Mononuclear cell (primary cell): ENCODE results near the gene FITM1. TPM values are rescaled to one million over a fixed set of nuclear protein-coding genes. Genes with fewer than 3 reads are reported as not detected.
A peak's percentile ranks its signal among the peaks of the same experiment; 100 is the strongest.

Experiments
- H3K27me3 ChIP-seq: 2 replicates; pipeline ENCODE4 v1.6.0; 2011; ENCODE audit warnings: low read length, control low read depth; ENCODE audit not compliant: insufficient read depth
- H3K4me1 ChIP-seq: 2 replicates; pipeline ENCODE4 v1.5.1; 2011; ENCODE audit warnings: mild to moderate bottlenecking, low read length, control low read depth; ENCODE audit not compliant: insufficient read depth
- H3K4me3 ChIP-seq: 2 replicates; pipeline ENCODE4 v1.5.1; 2011; ENCODE audit warnings: mild to moderate bottlenecking, low read length, moderate library complexity
- H3K9me3 ChIP-seq: 2 replicates; pipeline ENCODE4 v1.5.1; 2011; ENCODE audit warnings: low read depth, mild to moderate bottlenecking, control low read depth, low read length
- total RNA-seq: library from RNA; depleted of rRNA; stranded (reverse); fragments of >200 nt; gene quantifications from one replicate; pipeline ENCODE4 v1.2.3, GENCODE V29; 2012

The FITM1 gene
- 0.42 TPM for total RNA-seq

- H3K4me1 ChIP-seq = peaks cover 18% of the 10 kb centered on the region
- H3K9me3 ChIP-seq = no peaks in the 10 kb centered on the region
- no peak within 1 kb of the TSS for H3K4me3 ChIP-seq
- H3K27me3 ChIP-seq = no peaks in the 10 kb centered on the region
Measured at GRCh38 chr14:24130380-24130716, at the start of gene FITM1. FITM1 (plus strand) TSS chr14:24130659; CDS start chr14:24131564, 905 bp downstream.

DNA sequence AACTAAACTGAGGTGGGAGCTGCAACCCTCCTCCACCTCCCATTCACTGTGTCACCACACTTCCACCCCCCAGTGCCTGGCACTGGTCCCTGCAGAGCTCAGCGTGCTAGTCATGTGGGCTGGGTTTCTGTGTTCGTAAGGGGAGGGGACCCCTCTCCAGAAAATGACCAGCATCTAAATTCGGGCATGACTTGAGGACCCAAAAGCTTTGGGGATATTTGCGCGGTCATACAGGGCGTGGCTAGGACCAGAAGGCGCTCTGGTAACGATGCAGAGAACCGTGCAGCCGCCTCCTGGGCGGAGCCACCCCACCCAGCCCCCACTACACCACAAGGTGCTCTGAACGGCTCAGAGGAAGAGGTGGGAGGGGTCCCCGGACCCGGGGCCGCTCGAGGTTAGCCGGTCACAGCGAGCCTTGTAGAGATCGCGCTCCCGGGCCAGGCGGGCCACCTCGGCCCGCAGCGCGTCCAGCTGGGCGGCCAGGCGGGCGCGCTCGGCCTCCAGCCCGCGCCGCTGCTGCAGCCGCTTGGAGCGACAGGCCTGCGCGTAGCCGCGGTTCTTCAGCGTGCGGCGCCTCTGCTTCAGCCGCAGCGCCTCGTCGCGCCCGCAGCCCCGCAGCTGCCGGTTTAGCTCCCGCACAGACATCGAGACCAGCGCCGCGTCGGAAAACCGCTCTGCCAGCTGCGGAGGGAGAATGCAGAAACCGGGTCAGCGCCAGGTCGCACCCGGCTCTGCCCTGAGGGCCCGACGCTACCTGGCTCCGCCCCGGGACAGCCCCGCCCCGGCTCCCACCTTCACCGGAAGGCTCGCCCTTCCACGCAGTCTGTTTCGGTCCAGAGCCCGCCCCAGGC lies 49.3 kb upstream of the FITM1 start:
- Histone ChIP-seq H3K27me3 (peaks cover 9% of the 10 kb centered on the region), H3K4me3 (peak overlapping the region; percentile 55), H3K4me1 (peaks cover 18% of the 10 kb centered on the region), H3K9me3 (no peaks in the 10 kb centered on the region)

DNA sequence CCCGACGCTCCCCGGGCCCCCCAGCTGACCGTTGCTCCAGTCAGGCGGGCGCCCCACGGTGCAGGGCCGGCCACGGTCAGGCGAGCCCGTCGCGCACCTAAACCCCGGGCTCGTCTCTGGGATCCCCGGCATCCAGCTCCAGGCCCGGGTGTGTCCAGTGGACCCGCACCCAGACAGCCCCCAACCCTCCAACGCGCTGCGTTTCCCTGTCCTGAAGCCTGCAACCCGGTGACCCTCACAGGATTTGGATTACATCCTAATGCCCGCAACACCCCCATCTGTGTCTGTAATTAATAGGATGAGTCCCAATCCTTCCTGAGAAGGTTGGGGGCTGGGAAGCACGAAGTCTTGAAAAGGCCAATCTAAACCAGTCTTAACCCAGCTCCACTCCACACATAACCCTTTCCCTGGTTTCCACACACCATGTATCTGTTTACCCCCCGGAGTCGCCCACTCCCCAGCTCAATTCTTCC lies 48.7 kb upstream of the FITM1 start:
- Histone ChIP-seq H3K27me3 (peaks cover 9% of the 10 kb centered on the region), H3K4me3 (peak overlapping the region; percentile 55), H3K4me1 (peaks cover 18% of the 10 kb centered on the region), H3K9me3 (no peaks in the 10 kb centered on the region)

- Histone ChIP-seq H3K9me3 (no peaks in the 10 kb centered on the region), H3K4me1 (peaks cover 18% of the 10 kb centered on the region), H3K27me3 (peaks cover 9% of the 10 kb centered on the region), H3K4me3 (no peak overlapping the region)
Measured at GRCh38 chr14:24082411-24083080, 47.9 kb upstream of the FITM1 start.

DNA sequence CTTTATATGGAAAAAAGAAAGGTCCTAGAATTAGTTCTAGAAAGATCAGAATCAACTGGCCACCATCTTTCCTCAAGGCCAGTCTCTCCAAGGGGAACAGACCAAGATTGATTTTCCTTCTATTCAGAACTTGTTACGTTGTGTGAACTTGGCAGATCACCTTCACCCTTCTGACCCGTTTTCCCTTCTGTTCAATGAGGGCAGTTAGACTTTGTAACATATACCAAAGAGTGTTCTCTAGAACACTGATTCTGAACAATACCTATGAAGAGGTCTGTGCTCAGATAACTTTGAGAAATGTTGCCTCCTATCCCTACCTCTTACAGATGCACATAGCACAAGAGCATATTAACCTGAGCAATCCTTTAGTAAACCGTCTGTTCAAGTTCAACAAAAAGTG lies 47.0 kb upstream of the FITM1 start:
- Histone ChIP-seq H3K4me3 (no peak overlapping the region), H3K9me3 (no peaks in the 10 kb centered on the region), H3K4me1 (peaks cover 18% of the 10 kb centered on the region), H3K27me3 (peaks cover 9% of the 10 kb centered on the region)

DNA sequence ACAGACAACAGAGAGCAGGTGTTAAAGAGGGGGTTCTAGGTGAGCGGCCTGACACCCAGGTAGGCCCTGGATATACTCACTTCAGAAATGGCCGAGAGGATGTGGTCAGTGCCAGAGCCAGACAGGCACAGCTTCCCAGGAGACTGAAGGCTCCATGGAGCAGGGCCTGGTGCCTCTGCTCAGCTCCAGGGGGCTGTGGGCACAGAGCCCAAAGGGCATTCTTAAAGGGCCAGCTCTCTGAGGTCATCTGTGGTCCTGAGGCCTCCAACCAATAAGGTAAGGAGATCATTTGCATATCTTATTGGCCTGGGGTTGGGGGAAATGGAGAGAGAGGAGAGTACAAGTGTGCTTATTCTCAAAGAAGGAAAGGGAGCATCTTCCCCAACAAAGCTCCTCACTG lies 46.0 kb upstream of the FITM1 start:
- Histone ChIP-seq H3K4me1 (peaks cover 18% of the 10 kb centered on the region), H3K9me3 (no peaks in the 10 kb centered on the region), H3K4me3 (no peak overlapping the region), H3K27me3 (peaks cover 9% of the 10 kb centered on the region)

GRCh38 chr14:24085215-24085614 lies 45.2 kb upstream of the FITM1 start:
- Histone ChIP-seq H3K4me3 (no peak overlapping the region), H3K27me3 (peaks cover 9% of the 10 kb centered on the region), H3K4me1 (peaks cover 17% of the 10 kb centered on the region), H3K9me3 (no peaks in the 10 kb centered on the region)

DNA sequence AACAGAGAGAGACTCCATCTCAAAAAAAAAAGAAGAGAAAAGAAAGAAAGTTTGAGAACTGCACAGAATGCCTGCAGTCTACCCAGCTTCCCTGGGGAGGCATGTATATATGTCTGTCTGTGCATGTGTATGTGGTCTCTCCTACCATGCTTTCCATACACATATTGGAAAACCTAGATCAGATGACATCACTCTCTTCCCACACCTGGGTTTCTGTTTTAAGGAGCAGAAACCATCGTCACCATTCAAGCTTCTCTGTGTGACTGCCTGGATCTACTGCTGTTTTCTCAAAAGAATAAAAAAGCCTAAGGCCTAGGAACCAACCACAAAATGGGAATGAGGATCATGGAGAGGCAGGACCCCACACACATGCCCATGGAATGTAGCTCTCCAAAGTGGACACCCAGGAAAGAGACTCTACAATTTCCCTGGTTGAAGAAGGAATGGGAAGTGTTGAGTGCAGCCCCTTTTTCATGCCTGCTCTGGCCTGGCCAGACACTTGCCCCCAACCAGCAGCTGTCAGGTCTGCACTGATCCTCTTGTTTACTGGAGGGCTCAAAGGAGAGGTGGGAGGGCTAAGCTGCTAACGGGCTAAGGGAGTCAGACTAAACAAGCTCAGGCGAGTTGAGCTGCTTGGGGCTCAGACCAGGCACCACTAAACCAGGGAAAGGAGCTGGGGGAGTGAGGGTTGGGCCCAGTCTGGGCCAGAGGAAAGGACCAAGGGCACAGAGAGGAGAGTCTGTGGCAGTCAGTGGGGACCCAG lies 44.1 kb upstream of the FITM1 start:
- H3K4me3 ChIP-seq = no peak overlapping the region
- peaks cover 15% of the 10 kb centered on the region for H3K4me1 ChIP-seq
- H3K9me3 ChIP-seq = no peaks in the 10 kb centered on the region
- peaks cover 3% of the 10 kb centered on the region for H3K27me3 ChIP-seq

DNA sequence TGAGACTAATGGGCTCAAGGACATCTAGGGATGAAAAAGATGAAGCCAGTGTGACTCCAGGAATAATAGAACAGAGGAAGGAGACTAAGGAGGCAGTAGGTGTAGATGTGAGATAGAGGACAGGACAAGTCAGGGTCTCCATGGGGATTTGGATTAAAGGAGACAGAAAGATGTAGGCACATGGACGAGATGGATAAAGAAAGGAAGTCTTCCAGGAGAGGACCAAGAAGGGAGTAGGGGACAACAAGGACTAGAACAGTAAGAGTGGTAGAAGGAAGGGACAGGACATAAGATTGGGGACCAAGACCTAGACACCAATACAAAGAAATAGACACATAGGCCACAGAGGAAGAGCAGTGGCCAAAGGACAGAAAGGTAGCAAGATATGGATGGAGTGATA lies 43.5 kb upstream of the FITM1 start:
- Histone ChIP-seq H3K4me1 (peaks cover 10% of the 10 kb centered on the region), H3K4me3 (no peak overlapping the region)

GRCh38 chr14:24088095-24088494 lies 42.4 kb upstream of the FITM1 start:
- Histone ChIP-seq H3K27me3 (no peaks in the 10 kb centered on the region), H3K9me3 (no peaks in the 10 kb centered on the region), H3K4me3 (no peak overlapping the region), H3K4me1 (peaks cover 21% of the 10 kb centered on the region)

More for the DNA sequence above, 43.5 kb upstream of the FITM1 start:
- Histone ChIP-seq H3K9me3 (no peaks in the 10 kb centered on the region), H3K27me3 (no peaks in the 10 kb centered on the region)

DNA sequence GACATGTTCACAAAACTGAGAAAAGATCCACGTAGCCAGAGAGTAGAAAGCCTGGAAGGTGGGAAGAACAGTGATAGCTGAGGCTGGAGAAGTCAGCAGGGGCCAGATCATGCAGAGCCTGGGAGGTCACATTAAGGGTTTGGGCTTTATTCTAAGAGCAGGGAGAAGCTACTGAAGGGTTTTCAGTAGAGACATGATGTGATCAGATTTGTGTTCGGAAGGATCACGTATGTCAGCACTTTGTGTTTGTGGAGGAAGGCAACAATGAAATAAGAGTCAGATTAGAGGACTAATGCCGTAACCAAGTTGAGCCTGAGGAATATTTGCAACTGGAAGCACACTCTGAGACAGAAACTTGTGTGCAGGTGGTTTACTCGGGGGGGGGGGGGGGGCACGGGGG lies 40.6 kb upstream of the FITM1 start:
- Histone ChIP-seq H3K4me3 (no peak overlapping the region), H3K4me1 (peaks cover 34% of the 10 kb centered on the region), H3K9me3 (no peaks in the 10 kb centered on the region), H3K27me3 (no peaks in the 10 kb centered on the region)

- no peak overlapping the region for H3K4me3 ChIP-seq
- no peaks in the 10 kb centered on the region for H3K9me3 ChIP-seq
- no peaks in the 10 kb centered on the region for H3K27me3 ChIP-seq
- peaks cover 46% of the 10 kb centered on the region for H3K4me1 ChIP-seq
Measured at GRCh38 chr14:24092110-24092504, 38.4 kb upstream of the FITM1 start.

GRCh38 chr14:24092505-24093206 lies 37.8 kb upstream of the FITM1 start:
- peaks cover 46% of the 10 kb centered on the region for H3K4me1 ChIP-seq
- no peaks in the 10 kb centered on the region for H3K9me3 ChIP-seq
- H3K27me3 ChIP-seq = no peaks in the 10 kb centered on the region
- no peak overlapping the region for H3K4me3 ChIP-seq

DNA sequence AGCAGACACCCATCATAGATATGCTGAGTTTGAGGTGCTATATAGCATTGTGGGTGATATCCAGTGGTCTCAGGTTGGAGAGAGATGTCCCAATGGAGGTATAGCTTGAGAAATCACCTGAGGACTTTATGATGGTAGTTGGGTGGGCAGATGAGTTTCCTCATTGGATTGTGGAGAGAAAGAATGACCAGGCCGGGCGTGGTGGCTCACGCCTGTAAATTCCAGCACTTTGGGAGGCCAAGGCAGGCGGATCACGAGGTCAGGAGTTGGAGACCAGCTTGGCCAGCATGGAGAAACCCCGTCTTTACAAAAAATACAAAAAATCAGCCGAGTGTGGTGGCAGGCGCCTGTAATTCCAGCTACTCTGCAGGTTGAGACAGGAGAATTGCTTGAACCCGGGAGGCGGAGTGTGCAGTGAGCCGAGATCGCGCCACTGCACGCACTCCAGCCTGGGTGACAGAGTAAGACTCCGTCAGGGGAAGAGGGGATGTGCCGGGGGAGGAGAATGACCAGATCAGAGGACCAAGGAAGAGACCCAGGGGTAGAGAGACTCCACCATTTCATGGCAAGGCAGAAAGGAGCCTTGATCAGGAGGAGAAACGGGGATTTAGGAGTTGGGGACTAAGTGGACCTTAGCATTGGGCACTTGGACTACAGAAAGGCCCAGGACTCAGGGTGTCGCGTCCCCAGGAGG lies 37.1 kb upstream of the FITM1 start:
- Histone ChIP-seq H3K27me3 (no peaks in the 10 kb centered on the region), H3K4me1 (peaks cover 46% of the 10 kb centered on the region), H3K9me3 (no peaks in the 10 kb centered on the region), H3K4me3 (peak overlapping the region; percentile 83)
